Measurements from ENCODE around the gene AEN.
"Not testable (repeated sequence)": the region's sequence is repeated elsewhere in the genome, so short reads cannot be mapped to it uniquely, and the experiment has no call there.

AEN gene

DNA sequence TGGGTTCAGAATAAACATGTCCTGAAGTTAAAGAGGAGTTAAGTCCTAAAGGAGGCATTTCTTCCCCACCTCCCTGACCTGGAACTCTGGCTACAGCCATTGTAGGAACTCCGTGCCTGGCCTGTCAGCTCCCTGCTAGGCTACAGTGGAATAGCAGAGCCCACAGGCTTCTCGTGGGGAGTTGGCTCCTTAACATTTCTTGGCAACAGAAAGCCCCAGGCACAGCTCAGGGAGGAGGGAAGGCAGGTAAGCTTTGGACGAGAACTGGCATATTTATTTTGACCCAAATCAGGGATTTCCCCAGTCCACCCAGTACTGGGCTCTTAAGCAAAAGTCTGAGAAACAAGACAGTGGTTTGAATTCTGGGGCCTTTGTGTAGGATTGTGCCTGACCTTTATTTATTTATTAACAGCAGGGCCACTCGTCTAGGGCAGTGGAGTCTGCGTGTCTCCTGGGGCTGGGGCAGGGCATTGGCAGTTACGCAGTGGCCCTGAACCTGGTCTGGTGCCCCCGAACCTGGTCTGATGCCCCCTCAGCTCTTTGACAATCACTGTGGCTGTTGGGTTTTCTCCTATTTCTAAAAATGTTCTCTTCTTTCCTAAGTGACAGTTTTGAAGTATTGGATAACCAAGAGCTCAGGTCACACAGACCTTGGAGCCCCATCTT lies 9.8 kb downstream of the AEN start:
- DNase-seq (ENCODE audit: low read depth): no peak
- TF ChIP-seq CTCF (conservative IDR thresholded peaks at IDR 0.05; ENCODE audit: low read length): no peak

DNA sequence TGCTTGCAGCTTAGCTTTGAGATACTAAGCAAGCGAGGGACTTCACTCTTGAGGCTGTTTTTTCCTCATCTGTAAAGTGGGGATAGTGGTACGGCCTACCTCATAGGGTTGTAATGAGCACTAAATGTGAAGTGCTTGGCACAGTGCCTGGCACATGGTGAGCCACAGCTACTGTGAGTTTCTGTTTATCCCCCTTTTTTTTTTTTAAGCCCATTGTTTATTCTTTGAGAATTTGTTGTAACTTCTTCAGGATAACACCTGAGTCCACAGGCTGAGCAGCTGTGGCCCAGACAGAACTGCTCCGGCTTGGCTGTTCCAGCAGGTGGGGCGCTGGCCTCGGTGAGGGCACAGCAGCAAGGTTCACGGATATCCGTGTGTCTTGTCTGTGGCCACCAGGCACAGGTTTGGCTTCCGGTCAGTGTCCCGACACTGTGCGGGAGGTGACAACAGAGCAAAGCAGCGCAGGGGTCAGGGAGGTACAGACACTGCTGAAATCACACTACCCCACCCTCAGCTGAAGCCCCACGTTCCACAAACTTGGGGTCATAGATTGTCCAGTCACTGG lies 10.4 kb downstream of the AEN start:
- no peak for DNase-seq (ENCODE audit: low read depth)
- TF ChIP-seq CTCF (conservative IDR thresholded peaks at IDR 0.05; ENCODE audit: low read length): no peak
- H3K4me3 ChIP-seq (ENCODE audit: low read length): no peak overlapping the region

More for the DNA sequence above, 9.8 kb downstream of the AEN start:
- H3K4me3 ChIP-seq (ENCODE audit: low read length): no peak overlapping the region

DNA sequence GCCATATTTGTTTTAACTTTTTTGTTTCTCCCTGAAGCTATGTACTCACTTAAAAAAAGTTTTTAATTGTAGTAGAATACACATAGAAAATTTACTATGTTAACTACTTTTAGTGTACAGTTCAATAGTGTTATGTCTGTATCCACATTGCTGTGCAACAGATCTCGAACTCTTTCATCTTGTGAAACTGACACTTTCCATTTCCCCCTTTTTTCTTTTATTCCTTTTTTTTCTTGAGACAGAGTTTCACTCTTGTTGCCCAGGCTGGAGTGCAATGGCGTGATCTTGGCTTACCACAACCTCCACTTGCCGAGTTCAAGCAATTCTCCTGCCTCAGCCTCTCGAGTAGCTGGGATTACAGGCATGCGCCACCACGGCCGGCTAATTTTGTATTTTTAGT lies 11.7 kb downstream of the AEN start:
- not testable (repeated sequence) for H3K4me3 ChIP-seq (ENCODE audit: low read length); DNase-seq (ENCODE audit: low read depth)

DNA sequence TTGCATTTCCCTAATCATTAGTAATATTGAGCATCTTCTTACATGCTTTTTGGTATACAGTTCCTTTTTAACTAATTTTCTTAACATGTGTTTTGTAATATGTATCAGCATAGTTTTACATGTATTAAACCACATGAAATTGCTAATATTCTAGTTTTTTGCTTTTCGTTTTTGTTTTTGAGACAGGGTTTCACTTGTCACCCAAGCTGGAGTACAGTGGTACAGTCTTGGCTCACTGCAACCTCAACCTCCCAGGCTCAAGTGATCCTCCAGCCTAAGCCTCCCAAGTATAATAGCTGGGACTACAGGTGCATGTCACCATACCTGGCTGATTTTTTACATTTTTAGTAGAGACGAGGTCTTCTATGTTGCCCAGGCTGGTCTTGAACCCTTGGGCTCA lies 13.3 kb downstream of the AEN start:
- no peak for DNase-seq (ENCODE audit: low read depth)
- no peak for TF ChIP-seq CTCF (conservative IDR thresholded peaks at IDR 0.05; ENCODE audit: low read length)

GRCh38 chr15:88635318-88635717 lies 14.2 kb downstream of the AEN start:
- no peak for TF ChIP-seq CTCF (conservative IDR thresholded peaks at IDR 0.05; ENCODE audit: low read length)
- H3K4me3 ChIP-seq (ENCODE audit: low read length): no peak overlapping the region
- DNase-seq (ENCODE audit: low read depth): peak; percentile 33

More for the DNA sequence above, 13.3 kb downstream of the AEN start:
- no peak overlapping the region for H3K4me3 ChIP-seq (ENCODE audit: low read length)

DNA sequence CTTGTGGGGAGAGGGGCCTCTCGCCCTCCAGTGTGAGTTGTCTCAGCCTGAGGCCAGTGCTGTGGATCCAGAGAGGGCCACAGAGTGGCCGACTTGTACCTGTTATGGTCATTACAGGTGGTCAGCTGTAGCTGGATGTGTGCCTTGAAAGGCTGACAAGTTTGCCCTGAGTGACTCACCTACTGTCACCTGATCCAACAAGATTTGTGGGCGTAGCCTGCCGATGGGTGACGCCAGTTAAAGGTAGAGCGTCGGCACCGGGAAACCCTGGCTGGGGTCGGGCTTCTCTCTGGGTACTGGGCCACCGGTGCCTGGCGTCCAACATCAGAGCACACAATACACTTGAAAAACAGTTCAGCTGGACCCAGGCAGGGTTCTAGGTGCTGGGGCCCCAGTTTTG lies 14.9 kb downstream of the AEN start:
- TF ChIP-seq CTCF (conservative IDR thresholded peaks at IDR 0.05; ENCODE audit: low read length): no peak

GRCh38 chr15:88636654-88637053 lies 15.5 kb downstream of the AEN start:
- DNase-seq (ENCODE audit: low read depth): no peak
- H3K4me3 ChIP-seq (ENCODE audit: low read length): no peak overlapping the region
- TF ChIP-seq CTCF (conservative IDR thresholded peaks at IDR 0.05; ENCODE audit: low read length): no peak

More for the DNA sequence above, 14.9 kb downstream of the AEN start:
- no peak overlapping the region for H3K4me3 ChIP-seq (ENCODE audit: low read length)
- DNase-seq (ENCODE audit: low read depth): no peak
